Measurements from ENCODE around the gene FAF1.

FAF1 gene

DNA sequence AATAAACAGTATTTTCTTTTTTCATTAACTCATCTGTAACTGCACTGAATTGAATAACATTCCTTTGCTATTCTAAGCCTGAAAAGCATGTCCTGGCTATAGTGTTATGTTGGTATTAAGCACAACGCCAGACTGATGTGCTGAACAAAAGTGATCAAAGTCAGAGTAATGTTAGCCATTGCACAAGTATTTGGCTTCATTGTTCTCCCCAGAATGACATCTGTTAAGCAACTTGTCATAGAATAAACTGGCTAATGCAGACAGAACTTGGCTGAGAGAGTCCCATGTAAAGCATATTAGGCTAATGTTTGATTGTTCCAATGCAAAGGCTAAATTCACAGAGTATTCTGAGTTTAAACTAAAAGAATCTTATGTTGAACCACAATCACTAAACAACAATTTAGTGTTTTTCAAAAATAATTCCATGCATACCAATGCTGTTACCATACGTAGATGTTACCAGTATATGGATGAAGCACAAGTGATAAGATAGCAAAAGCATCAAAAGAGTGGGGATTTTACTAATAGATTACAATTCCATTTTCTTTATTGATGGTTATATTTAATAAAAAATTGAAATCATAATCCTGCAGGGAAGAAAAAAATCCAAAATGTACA lies 301.5 kb downstream of the FAF1 start:
- no peak for DNase-seq (ENCODE audit: low spot score)
- TF ChIP-seq, protein P1, sequence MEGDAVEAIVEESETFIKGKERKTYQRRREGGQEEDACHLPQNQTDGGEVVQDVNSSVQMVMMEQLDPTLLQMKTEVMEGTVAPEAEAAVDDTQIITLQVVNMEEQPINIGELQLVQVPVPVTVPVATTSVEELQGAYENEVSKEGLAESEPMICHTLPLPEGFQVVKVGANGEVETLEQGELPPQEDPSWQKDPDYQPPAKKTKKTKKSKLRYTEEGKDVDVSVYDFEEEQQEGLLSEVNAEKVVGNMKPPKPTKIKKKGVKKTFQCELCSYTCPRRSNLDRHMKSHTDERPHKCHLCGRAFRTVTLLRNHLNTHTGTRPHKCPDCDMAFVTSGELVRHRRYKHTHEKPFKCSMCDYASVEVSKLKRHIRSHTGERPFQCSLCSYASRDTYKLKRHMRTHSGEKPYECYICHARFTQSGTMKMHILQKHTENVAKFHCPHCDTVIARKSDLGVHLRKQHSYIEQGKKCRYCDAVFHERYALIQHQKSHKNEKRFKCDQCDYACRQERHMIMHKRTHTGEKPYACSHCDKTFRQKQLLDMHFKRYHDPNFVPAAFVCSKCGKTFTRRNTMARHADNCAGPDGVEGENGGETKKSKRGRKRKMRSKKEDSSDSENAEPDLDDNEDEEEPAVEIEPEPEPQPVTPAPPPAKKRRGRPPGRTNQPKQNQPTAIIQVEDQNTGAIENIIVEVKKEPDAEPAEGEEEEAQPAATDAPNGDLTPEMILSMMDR (IDR thresholded peaks at IDR 0.05; ENCODE audit: extremely low read depth, insufficient read depth, missing control alignments): no peak
- in situ Hi-C loops (cut with MboI; ENCODE audit: low pct_unique_long_range_greater_than_20kb, low sequenced_read_pairs, unreplicated experiment): no loop called here

DNA sequence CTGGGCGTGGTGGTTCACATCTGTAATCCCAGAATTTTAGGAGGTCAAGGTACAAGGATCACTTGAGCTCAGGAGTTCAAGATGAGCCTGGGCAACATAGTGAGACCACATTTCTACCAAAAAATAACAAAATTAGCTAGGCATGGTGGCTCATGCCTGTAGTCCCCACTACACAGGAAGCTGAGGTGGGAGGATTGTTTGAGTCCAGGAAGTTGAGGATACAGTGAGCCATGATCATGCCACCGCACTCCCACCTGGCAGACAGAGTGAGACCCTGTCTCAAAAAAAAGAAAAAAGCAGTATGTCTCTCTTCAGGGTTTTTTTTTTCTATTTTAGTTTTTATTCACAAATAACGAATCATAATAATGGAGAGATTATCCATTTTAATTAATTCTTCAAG lies 303.1 kb downstream of the FAF1 start:
- in situ Hi-C loops (cut with MboI; ENCODE audit: low pct_unique_long_range_greater_than_20kb, low sequenced_read_pairs, unreplicated experiment): no loop called here
- no peak for DNase-seq (ENCODE audit: low spot score)
- TF ChIP-seq, protein P1 (IDR thresholded peaks at IDR 0.05; ENCODE audit: extremely low read depth, insufficient read depth, missing control alignments): no peak

DNA sequence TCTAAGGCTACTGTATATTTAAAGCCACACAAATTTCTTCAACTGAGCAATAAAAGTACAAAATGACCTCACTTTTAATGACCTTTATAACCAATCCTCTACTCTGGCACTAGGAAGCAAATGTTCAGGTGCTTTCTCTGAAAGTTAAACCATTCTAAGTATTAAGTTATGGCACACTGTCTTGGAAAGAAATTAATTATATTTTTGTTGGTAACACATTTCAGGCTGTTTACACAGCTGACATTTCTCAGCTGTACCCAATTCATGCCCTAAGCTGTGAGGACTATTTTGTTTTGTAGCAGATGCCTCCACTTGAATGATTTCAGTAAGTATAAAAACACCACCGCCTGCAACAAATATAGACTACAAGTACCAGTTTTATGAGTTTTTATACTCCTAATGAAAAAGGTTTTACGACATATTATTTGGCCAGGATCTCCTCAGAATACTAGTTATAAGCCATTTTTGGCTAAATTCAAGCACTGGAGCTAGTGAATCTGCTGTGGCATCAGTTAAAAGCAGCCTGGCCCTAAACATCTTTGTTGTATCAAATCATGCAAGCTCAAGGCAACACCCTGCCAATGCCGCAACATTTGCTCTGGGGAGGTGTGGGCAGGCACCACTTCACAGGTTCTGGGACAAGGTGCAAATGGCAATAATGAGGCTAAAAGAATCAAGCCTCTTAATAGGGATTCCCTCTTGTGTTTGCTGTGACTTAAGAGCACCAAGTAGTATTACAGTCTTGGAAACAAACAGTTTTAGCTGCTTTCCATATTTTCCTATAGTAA lies 308.4 kb downstream of the FAF1 start:
- DNase-seq (ENCODE audit: low spot score): no peak
- in situ Hi-C loops (cut with MboI; ENCODE audit: low pct_unique_long_range_greater_than_20kb, low sequenced_read_pairs, unreplicated experiment): no loop called here
- TF ChIP-seq, protein P1 (IDR thresholded peaks at IDR 0.05; ENCODE audit: extremely low read depth, insufficient read depth, missing control alignments): no peak

DNA sequence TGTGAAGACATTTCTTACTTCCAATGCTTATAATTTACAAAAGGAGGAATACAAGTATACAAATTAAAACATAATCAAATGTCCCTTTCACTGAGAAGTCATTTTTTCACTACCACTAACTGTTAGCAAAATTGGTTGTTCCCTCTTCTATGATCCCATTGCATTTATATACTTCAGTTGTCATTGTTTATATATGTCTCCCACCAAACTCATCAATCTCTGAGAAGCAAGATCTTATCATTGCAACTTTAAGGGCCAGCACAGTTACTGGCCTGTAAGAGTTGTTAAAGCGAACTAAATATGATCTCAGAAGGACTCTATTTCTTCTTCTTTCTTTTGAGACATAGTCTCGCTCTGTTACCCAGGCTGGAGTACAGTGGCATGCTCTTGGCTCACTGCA lies 313.5 kb downstream of the FAF1 start:
- no peak for DNase-seq (ENCODE audit: low spot score)
- in situ Hi-C loops (cut with MboI; ENCODE audit: low pct_unique_long_range_greater_than_20kb, low sequenced_read_pairs, unreplicated experiment): no loop called here

DNA sequence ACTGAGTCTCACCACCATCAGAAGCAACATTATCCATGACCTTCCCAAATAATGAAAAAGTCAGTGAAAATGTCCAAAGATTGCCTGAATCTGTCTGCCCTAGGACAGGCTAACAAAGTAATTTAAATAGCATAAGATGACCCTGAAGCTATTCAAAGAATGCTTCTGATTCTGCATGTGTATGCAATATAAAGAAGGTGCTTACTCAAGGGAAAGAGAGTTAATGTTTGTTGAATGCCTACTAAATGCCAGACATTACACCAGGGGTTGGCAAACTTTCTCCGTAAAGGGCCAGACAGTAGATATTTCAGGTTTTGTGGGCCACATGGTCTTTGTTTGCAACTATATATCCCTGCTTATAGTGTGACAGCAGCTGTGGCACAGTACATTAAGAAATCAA lies 314.9 kb downstream of the FAF1 start:
- TF ChIP-seq, protein P1 (IDR thresholded peaks at IDR 0.05; ENCODE audit: extremely low read depth, insufficient read depth, missing control alignments): no peak
- DNase-seq (ENCODE audit: low spot score): no peak
- in situ Hi-C loops (cut with MboI; ENCODE audit: low pct_unique_long_range_greater_than_20kb, low sequenced_read_pairs, unreplicated experiment): no loop called here

More for the DNA sequence above, 313.5 kb downstream of the FAF1 start:
- TF ChIP-seq, protein P1 (IDR thresholded peaks at IDR 0.05; ENCODE audit: extremely low read depth, insufficient read depth, missing control alignments): no peak

DNA sequence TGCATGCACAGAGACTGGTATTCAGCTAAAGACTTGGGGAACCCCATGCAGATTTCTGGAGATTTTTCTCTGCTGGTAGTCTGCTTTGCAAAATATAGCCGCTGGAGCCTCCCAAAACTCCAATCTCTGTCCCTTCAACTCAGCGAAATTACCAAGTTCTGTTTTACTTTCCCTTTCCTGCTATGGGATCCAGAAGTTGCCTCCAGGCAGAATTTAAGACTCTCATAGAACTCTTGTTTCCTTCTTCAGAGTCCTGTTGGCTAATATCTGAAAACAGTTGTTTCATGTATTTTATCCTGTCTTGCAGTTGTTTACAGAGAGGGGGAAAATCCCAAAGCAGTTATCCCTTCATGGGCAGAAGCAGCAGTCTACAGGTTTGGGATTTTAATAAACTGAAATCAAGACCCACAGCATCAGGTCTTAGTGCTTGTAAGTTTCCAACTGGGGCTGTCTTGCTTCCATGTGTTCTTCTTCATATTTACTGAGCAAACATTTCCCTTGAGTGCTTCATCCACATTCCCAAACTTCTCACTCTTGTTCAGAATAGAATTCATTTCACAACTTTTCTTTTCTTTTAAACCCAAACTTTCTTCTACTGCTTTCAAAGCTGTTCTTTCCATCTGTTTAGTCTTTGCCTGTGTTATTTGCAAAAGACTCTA lies 315.5 kb downstream of the FAF1 start:
- in situ Hi-C loops (cut with MboI; ENCODE audit: low pct_unique_long_range_greater_than_20kb, low sequenced_read_pairs, unreplicated experiment): no loop called here
- no peak for DNase-seq (ENCODE audit: low spot score)

More for the DNA sequence above, 315.5 kb downstream of the FAF1 start:
- TF ChIP-seq, protein P1 (IDR thresholded peaks at IDR 0.05; ENCODE audit: extremely low read depth, insufficient read depth, missing control alignments): no peak
